SK-N-SH (cell line): ENCODE data around the gene DHRSX. TPM values are rescaled to one million over a fixed set of nuclear protein-coding genes. Genes with fewer than 3 reads are reported as not detected.

Source experiments
- CTCF ChIA-PET: fragments of 300-600, 350-600 bp; formaldehyde crosslinking; extraction: SDS; loops from one replicate; lab custom pipeline; 2021; lab: Yijun Ruan, JAX
- POLR2A ChIA-PET: fragments of 350-600 bp; sonication (Branson Sonifier 250); formaldehyde crosslinking; extraction: SDS; loops from one replicate; lab custom pipeline; 2020; ENCODE audit warnings: antibody characterized with exemption, inconsistent platforms; lab: Yijun Ruan, JAX
- DNase-seq: peaks from one replicate; pipeline ENCODE4 v3.0.0; 2012
- H2AFZ ChIP-seq: fragments of 200-600 bp; sonication (generic); 2 replicates; pipeline ENCODE4 v1.8.1; 2016; ENCODE audit warnings: antibody characterized with exemption, mild to moderate bottlenecking, low read depth
- H3F3A ChIP-seq: fragments of 200-600 bp; sonication (generic); replicated peaks from 2 replicates; pipeline ENCODE3; 2016; ENCODE audit warnings: antibody characterized with exemption, mild to moderate bottlenecking; ENCODE audit not compliant: insufficient read depth
- H3K27ac ChIP-seq, 2 experiments: fragments of 200-500 bp in 1 of 2; fragments of 200-600 bp in 1 of 2; sonication (Bioruptor generic) in 1 of 2; sonication (generic), shearing (Covaris generic) in 1 of 2; 2 replicates each; pipeline versions ENCODE4 v1.5.1 to v1.6.1; 2014 to 2016; ENCODE audit warnings: low read depth in 2 of 2, inconsistent platforms in 1 of 2, low read length in 1 of 2, mild to moderate bottlenecking in 1 of 2, mixed read lengths in 1 of 2
- H3K27me3 ChIP-seq: fragments of 200-600 bp; sonication (generic), shearing (Covaris generic); 2 replicates; pipeline ENCODE4 v1.6.1; 2016; ENCODE audit warnings: mixed run types; ENCODE audit not compliant: insufficient read depth
- H3K36me3 ChIP-seq, 2 experiments: fragments of 200-500 bp in 1 of 2; fragments of 200-600 bp in 1 of 2; sonication (Bioruptor generic) in 1 of 2; sonication (generic) in 1 of 2; replicated peaks in 1 of 2; 2 replicates each; pipeline versions ENCODE3 to v1.5.1; 2014 to 2016; ENCODE audit warnings: low read length in 1 of 2, mild to moderate bottlenecking in 1 of 2; ENCODE audit not compliant: insufficient read depth in 2 of 2, control insufficient read depth in 1 of 2
- H3K4me1 ChIP-seq, 2 experiments: fragments of 200-500 bp in 1 of 2; fragments of 200-600 bp in 1 of 2; sonication (Bioruptor generic) in 1 of 2; sonication (generic), shearing (Covaris generic) in 1 of 2; 2 replicates each; pipeline versions ENCODE4 v1.5.1 to v1.6.1; 2014 to 2016; ENCODE audit warnings: low read depth in 1 of 2, low read length in 1 of 2, mixed run types in 1 of 2; ENCODE audit not compliant: insufficient read depth in 2 of 2, control insufficient read depth in 1 of 2
- H3K4me2 ChIP-seq: fragments of 200-600 bp; sonication (generic), shearing (Covaris generic); 2 replicates; pipeline ENCODE4 v1.6.1; 2017; ENCODE audit warnings: mixed run types
- H3K4me3 ChIP-seq, 2 experiments: fragments of 200-500 bp in 1 of 2; fragments of 200-600 bp in 1 of 2; sonication (Bioruptor generic) in 1 of 2; sonication (generic), shearing (Covaris generic) in 1 of 2; 2 replicates each; pipeline versions ENCODE4 v1.5.1 to v1.8.1; 2014 to 2016; ENCODE audit warnings: low read depth in 2 of 2, inconsistent platforms in 1 of 2, low read length in 1 of 2, mild to moderate bottlenecking in 1 of 2, mixed read lengths in 1 of 2, moderate library complexity in 1 of 2
- H3K79me2 ChIP-seq: fragments of 200-600 bp; sonication (generic); 2 replicates; pipeline ENCODE4 v1.8.1; 2017; ENCODE audit warnings: mild to moderate bottlenecking; ENCODE audit not compliant: insufficient read depth
- H3K9ac ChIP-seq: fragments of 200-600 bp; sonication (generic); 2 replicates; pipeline ENCODE4 v1.6.1; 2017; ENCODE audit warnings: mixed run types
- H3K9me2 ChIP-seq: fragments of 200-600 bp; sonication (generic); 2 replicates; pipeline ENCODE4 v1.6.1; 2017; ENCODE audit warnings: mixed run types
- H3K9me3 ChIP-seq: fragments of 200-600 bp; sonication (generic); 2 replicates; pipeline ENCODE4 v1.6.1; 2017; ENCODE audit warnings: mixed run types, mild to moderate bottlenecking, moderate library complexity
- H4K20me1 ChIP-seq: fragments of 200-600 bp; sonication (generic); 2 replicates; pipeline ENCODE4 v1.6.1; 2017; ENCODE audit warnings: mild to moderate bottlenecking, mixed run types; ENCODE audit not compliant: insufficient read depth
- CHD2 ChIP-seq: fragments of 150-350 bp; IDR thresholded peaks from 2 replicates; pipeline ENCODE4 v1.6.1; 2018; ENCODE audit warnings: low read length; ENCODE audit not compliant: partially characterized antibody
- ELF1 ChIP-seq: IDR thresholded peaks from 2 replicates; pipeline ENCODE4 v1.4.0; 2012
- EP300 ChIP-seq, 2 experiments: IDR thresholded peaks; 2 replicates each; pipeline versions ENCODE4 v1.4.0 to v1.6.1; 2012; ENCODE audit warnings: borderline replicate concordance in 1 of 2, low read depth in 1 of 2, low read length in 1 of 2
- FOXM1 ChIP-seq: IDR thresholded peaks from 2 replicates; pipeline ENCODE4 v1.4.0; 2012; ENCODE audit warnings: low read depth, mild to moderate bottlenecking
- GATA2 ChIP-seq: sonication (generic); formaldehyde crosslinking; IDR thresholded peaks from 2 replicates; pipeline ENCODE4 v1.5.0; 2020; ENCODE audit warnings: mild to moderate bottlenecking, missing genetic modification reagents
- JUND ChIP-seq: IDR thresholded peaks from 2 replicates; pipeline ENCODE4 v1.4.0; 2012
- MXI1 ChIP-seq: IDR thresholded peaks from 2 replicates; pipeline ENCODE4 v1.6.1; 2012; ENCODE audit warnings: mild to moderate bottlenecking, low read depth, low read length, improper control_type of control experiment
- RCOR1 ChIP-seq: fragments of 150-350 bp; IDR thresholded peaks from 2 replicates; pipeline ENCODE4 v1.6.1; 2017; ENCODE audit warnings: antibody characterized with exemption, low read length
- RFX5 ChIP-seq: IDR thresholded peaks from 2 replicates; pipeline ENCODE4 v1.6.1; 2012; ENCODE audit warnings: mild to moderate bottlenecking, improper control_type of control experiment, low read length
- TAF1 ChIP-seq: IDR thresholded peaks from 2 replicates; pipeline ENCODE4 v1.6.1; 2012; ENCODE audit warnings: low read depth, mild to moderate bottlenecking, low read length, moderate library complexity, borderline replicate concordance
- TCF12 ChIP-seq: IDR thresholded peaks from 2 replicates; pipeline ENCODE4 v1.4.0; 2012
- USF2 ChIP-seq: fragments of 150-350 bp; IDR thresholded peaks from 2 replicates; pipeline ENCODE4 v1.6.1; 2017; ENCODE audit warnings: antibody characterized with exemption, low read length, low read depth, borderline replicate concordance
- WGBS: methylation state at CpG from one replicate; pipeline ENCODE4 v1.1.6; 2017; ENCODE audit warnings: low lambda C conversion rate; 5-methylcytosine and 5-hydroxymethylcytosine counted together
- polyA plus RNA-seq, 3 experiments: library from polyadenylated mRNA; depleted of rRNA; stranded (reverse); fragments of >200 nt; gene quantifications; 2 replicates each; pipeline ENCODE4 v1.2.3, GENCODE V29; 2012
- TF ChIP-seq, protein P1 (sequence below): fragments of 200-600 bp; sonication (generic); IDR thresholded peaks from 2 replicates; pipeline ENCODE4 v1.6.1; 2017; ENCODE audit warnings: antibody characterized with exemption, mild to moderate bottlenecking, moderate library complexity
- TF ChIP-seq, protein P2 (sequence below): IDR thresholded peaks from 2 replicates; pipeline ENCODE4 v1.4.0; 2012; ENCODE audit warnings: low read depth, borderline replicate concordance
- TF ChIP-seq, protein P3 (sequence below): fragments of 150-350 bp; IDR thresholded peaks from 2 replicates; pipeline ENCODE4 v1.6.1; 2016; ENCODE audit warnings: mild to moderate bottlenecking, low read depth, low read length
- TF ChIP-seq, protein P4 (sequence below): IDR thresholded peaks from 2 replicates; pipeline ENCODE4 v1.4.0; 2012; ENCODE audit warnings: low read depth

The DHRSX gene
- polyA plus RNA-seq, 1 of the 3 experiments (the other 2 are of a cell fraction), result 34.3 TPM

DNA sequence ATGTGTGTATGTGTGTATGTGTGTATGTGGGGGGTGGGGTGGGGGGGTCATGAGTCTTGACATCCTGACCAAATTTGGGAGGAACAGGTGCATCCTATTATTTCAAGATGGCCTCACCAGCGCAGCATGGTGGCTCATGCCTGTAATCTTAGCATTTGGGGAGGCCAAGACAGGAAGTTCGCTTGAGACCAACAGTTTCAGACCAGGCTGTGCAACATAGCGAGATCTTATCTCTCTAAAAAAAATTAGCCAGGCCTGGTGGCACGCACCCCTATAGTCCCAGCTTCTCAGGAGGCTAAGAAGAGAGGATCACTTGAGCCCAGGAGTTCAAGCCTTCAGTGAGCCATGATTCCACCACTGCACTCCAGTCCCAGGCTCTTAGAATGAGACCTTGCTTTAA is 47.0 kb upstream of the DHRSX start:
- 49% methylated on average over 4 of the region's 4 CpGs for WGBS
- H3K4me2 ChIP-seq, result no peak overlapping the region
- POLR2A ChIA-PET, result no interaction called here
- H3K36me3 ChIP-seq, result no peaks in the 10 kb centered on the region
- H3K4me1 ChIP-seq, result no peaks in the 10 kb centered on the region
- DNase-seq, result no peak
- no peak overlapping the region for H3K27ac ChIP-seq
- no peak overlapping the region for H3K4me3 ChIP-seq
- H3K9ac ChIP-seq, result no peak overlapping the region
- no peaks in the 10 kb centered on the region for H3F3A ChIP-seq
- H3K79me2 ChIP-seq, result no peaks in the 10 kb centered on the region
- TF ChIP-seq GATA2 (CRISPR knock-in tag) (no peak), ELF1 (no peak), FOXM1 (no peak), MXI1 (no peak), CHD2 (no peak), JUND (no peak), TAF1 (no peak), RFX5 (no peak), USF2 (no peak)
- TF ChIP-seq, protein P1, sequence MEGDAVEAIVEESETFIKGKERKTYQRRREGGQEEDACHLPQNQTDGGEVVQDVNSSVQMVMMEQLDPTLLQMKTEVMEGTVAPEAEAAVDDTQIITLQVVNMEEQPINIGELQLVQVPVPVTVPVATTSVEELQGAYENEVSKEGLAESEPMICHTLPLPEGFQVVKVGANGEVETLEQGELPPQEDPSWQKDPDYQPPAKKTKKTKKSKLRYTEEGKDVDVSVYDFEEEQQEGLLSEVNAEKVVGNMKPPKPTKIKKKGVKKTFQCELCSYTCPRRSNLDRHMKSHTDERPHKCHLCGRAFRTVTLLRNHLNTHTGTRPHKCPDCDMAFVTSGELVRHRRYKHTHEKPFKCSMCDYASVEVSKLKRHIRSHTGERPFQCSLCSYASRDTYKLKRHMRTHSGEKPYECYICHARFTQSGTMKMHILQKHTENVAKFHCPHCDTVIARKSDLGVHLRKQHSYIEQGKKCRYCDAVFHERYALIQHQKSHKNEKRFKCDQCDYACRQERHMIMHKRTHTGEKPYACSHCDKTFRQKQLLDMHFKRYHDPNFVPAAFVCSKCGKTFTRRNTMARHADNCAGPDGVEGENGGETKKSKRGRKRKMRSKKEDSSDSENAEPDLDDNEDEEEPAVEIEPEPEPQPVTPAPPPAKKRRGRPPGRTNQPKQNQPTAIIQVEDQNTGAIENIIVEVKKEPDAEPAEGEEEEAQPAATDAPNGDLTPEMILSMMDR, result no peak
- TF ChIP-seq, protein P2, sequence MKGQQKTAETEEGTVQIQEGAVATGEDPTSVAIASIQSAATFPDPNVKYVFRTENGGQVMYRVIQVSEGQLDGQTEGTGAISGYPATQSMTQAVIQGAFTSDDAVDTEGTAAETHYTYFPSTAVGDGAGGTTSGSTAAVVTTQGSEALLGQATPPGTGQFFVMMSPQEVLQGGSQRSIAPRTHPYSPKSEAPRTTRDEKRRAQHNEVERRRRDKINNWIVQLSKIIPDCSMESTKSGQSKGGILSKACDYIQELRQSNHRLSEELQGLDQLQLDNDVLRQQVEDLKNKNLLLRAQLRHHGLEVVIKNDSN, result no peak
- TF ChIP-seq, all 33 proteins: peak for 0
- H2AFZ ChIP-seq, result no peak overlapping the region
- CTCF ChIA-PET, result no interaction called here
- no peaks in the 10 kb centered on the region for H3K9me3 ChIP-seq
- peaks cover 52% of the 10 kb centered on the region; the same call in 1 of the 2 replicates for H3K27me3 ChIP-seq
- no peaks in the 10 kb centered on the region for H4K20me1 ChIP-seq
- no peaks in the 10 kb centered on the region for H3K9me2 ChIP-seq

DNA sequence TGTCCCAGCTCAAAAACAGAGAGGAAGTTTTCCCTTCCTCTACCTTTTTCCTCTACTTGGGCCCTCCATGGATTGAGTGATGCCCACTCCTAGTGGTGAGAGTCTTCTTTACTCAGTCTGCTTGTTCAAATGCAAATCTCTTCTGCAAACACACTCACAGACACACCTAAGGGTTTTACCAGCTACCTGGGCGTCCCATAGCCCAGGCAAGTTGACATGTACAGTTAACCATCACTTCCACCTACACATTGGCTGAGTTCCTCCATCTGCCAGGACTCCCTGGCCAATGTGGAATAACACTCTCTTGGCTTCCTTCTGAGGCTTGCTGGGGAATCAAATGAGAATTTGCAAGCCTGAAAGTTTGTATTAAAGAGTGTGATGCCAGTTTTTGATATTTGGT is 45.7 kb upstream of the DHRSX start:
- Histone ChIP-seq H3K9me3 (no peaks in the 10 kb centered on the region), H4K20me1 (no peaks in the 10 kb centered on the region), H3K4me1 (no peaks in the 10 kb centered on the region), H2AFZ (no peak overlapping the region), H3K27me3 (peaks cover 39% of the 10 kb centered on the region; the same call in 1 of the 2 replicates), H3K4me3 (no peak overlapping the region), H3K36me3 (no peaks in the 10 kb centered on the region), H3K4me2 (no peak overlapping the region), H3K9ac (no peak overlapping the region), H3K27ac (no peak overlapping the region), H3F3A (no peaks in the 10 kb centered on the region), H3K9me2 (no peaks in the 10 kb centered on the region), H3K79me2 (no peaks in the 10 kb centered on the region)
- no peak for DNase-seq
- ChIA-PET CTCF (no interaction called here), POLR2A (no interaction called here)
- WGBS, result 14% methylated on average over 1 of the region's 1 CpG
- TF ChIP-seq FOXM1 (no peak), TCF12 (no peak), EP300 (IDR thresholded peaks at IDR 0.05; ENCODE audit: borderline replicate concordance in 1 of 2, low read depth in 1 of 2, low read length in 1 of 2) (no peak), MXI1 (no peak), RFX5 (no peak), GATA2 (CRISPR knock-in tag) (no peak), RCOR1 (no peak)
- TF ChIP-seq, protein P3, sequence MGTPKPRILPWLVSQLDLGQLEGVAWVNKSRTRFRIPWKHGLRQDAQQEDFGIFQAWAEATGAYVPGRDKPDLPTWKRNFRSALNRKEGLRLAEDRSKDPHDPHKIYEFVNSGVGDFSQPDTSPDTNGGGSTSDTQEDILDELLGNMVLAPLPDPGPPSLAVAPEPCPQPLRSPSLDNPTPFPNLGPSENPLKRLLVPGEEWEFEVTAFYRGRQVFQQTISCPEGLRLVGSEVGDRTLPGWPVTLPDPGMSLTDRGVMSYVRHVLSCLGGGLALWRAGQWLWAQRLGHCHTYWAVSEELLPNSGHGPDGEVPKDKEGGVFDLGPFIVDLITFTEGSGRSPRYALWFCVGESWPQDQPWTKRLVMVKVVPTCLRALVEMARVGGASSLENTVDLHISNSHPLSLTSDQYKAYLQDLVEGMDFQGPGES, result no peak
- TF ChIP-seq, protein P4, sequence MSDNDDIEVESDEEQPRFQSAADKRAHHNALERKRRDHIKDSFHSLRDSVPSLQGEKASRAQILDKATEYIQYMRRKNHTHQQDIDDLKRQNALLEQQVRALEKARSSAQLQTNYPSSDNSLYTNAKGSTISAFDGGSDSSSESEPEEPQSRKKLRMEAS, result no peak
